Stimulated activated CD4-positive, alpha-beta T cell treated with anti-CD3 and anti-CD28 coated beads, Interleukin-4, amount 100 ng/mL, for 1 hour (primary cell): Measurements from ENCODE around the gene ZSWIM1.
"Not testable (repeated sequence)": the region's sequence is repeated elsewhere in the genome, so short reads cannot be mapped to it uniquely, and the experiment has no call there.

Experiments used
- DNase-seq: peaks from one replicate; pipeline ENCODE4 v3.0.0-alpha.2; 2020

The ZSWIM1 gene

DNA sequence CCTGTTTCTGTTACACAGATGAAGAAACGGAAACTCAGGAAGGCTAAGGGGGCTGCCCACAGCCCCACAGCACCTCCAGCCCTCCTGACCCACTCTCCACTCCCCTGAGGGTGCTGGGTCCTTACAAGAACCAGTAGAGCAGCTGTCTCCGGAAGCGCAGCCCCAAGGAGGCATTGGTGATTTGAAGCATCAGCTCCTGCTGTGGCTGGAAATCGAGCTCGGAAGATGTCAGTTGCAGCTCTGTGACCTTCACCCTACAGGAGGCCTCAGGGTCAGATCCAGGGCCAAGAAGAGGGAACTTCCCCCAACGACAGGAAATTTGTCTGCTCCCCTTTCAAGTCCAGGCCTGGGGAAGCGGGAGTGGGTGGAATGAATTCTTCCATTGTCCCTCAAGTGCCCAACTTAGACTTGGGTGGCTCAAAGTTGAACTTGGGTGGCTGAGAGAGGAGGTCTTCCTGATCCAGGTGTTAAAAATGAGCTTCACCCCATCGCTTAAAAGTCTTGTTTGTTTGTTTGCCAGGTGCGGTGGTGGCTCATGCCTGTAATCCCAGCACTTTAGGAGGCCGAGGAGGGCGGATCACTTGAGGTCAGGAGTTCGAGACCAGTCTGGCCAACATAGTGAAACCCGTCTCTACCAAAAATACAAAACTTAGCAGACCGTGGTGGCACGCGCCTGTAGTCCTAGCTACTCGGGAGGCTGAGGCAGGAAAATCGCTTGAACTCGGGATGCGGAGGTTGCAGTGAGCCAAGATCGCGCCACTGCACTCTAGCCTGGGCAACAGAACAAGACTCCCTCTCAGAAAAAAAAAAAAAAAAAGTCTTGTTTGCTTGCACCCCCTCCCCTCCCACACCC, 29.0 kb downstream of the ZSWIM1 start:
- no peak for DNase-seq

DNA sequence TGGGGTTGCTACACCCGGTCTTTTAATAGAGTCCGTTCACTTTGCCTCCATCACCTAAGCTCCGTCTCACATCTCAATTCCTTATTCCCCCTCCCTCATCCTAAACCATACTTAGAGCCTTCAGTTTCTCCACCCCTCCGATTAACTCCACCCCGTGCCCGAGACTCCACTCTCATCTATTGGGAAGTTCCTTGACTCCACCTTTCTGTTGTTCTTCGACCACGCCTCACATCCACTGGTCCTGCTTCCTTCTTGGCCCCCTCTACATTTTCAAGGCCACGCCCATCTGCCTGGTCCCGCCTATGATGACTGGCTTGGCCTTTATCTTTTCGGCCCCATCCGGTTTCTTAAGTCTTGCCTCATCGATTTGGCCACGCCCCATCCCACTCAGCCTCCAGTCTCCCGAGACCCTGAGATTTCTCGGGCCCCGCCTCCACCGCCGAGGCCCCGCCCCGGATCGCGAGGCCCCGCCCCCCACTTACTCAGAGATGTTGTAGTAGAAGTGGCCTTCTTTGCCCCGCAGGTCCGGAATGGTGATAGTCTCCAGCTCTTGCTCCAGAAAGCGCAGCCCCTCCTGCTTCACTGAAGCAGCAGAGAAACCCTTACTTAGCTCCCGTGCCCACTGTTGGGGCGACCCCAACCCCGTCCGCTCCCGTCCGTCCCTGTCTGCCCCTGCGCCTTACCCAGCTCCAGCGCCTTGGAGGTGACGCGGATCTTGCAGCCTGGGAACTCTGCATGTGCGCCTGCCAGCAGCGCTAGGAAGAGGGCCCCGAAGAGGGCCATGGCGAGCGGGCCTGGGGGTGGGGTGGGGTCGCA, 29.9 kb downstream of the ZSWIM1 start:
- peak; percentile 91 for DNase-seq

DNA sequence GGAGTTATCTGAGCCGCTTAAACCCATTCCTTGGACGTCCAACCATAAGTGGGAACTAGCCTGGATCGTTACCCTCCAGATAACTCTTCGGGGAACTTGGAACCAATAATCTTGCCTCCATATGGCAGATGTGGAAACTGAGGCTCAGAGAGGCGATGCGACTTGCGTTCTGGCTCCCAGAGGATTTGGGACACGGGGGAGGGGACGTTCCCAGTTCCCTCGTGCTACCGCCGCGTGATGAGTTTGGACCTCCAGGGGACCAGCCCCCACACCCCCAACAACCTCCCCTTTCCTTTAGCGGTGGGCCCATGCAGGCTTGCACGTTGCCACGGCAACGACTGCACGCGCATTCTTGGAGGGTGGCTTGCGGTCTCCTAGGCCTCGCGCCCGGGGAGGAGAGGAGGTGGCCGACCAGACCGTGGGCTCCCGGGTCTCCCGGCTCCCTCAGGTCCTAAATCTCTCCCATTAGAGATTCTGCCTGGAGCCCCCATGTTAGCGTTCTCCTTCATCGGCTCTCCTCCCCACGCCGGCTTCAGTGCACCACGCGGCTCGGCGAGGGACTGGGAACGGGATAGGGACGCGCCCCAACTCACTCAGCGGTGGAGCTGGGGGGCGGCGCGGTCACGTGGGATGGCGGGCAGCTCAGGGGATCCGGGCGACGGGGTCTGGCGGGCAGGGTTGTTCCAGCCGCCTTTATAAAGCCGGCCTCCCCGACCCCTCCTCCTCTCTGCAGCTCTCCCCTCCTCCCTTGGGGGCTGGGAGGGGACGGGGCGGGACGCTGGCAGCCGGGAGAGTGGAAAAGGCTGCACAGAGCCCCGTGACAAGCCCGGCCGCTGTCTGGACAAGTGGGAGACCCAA, 30.7 kb downstream of the ZSWIM1 start, which contains the start of gene PLTP:
Gene PLTP, minus strand, starts transcription at position 670 of the 858 bp plus-strand sequence. CDS start 703 bp downstream, outside the sequence.
- peak; percentile 25 for DNase-seq

DNA sequence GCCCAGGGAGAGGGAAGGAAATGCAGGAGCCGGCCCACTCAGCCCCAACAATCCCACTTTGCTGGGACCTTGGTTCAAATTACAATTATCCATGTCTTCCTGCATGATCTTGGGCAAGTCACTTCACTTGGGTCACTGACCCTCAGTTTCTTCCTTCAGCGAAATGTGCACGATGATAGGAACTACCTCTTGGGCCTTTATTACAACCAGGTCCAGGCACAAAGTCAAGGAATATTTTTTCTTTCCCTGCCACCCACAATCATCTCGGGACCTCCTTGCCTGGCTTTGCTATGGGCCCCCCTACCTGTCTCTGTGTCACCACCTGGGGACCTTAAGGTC, 31.3 kb downstream of the ZSWIM1 start:
- DNase-seq: no peak

DNA sequence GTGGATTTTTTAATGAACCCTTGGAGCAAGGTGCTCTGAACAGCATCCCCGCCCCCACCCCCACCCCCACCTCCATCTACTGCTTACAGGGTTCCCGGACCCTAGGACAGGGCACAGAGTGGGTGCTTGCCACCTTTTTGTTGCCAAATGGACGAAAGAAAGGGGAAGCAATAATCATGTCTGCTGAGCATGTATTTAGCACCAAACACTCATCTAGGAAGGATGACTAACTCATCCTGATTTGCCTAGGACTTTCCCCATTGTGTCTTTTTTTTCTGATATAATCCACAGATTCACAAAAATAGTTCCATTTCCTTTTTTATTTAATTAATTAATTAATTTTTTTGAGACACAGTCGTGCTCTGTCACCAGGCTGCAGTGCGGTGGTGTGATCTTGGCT, 32.1 kb downstream of the ZSWIM1 start:
- no peak for DNase-seq

DNA sequence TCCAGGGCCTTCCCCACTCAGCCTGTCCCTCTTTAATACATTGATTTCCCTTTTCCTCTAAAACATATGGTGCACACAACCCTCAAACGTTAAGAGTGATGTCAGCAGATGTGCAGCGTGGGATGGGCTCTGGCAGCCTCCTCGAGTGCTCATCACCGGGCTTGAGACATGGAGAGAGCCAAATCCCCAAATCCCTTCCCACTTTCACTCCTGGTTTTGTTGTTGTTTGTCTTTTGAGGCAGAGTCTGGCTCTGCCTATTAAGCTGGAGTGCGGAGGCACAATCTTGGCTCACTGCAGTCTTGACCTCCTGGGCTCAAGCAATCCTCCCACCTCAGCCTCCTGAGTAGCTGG, 36.7 kb downstream of the ZSWIM1 start:
- no peak for DNase-seq

DNA sequence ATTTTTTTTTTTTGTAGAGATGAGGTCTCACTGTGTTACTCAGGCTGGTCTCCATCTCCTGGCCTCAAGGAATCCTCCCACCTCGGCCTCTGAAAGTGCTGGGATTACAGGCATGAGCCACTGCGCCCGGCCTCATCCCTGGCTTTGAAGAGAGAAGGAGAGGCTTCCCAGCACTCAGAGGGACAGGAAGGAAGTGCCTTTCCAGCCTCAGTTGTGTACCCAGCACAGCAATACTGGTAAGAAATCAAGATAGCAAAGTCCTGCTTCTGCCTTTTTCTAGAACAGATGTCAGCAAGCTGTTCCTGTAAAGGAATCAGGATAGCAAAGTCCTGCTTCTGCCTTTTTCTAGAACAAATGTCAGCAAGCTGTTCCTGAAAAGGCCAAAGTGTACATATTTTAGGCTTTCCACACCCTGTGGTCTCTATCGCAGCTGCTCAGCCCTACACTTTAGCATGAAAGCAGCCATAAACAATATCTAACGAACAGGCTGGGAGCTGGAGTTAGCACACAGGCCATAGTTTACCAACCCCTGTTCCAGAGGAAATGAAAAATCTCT, 37.2 kb downstream of the ZSWIM1 start:
- DNase-seq: no peak

DNA sequence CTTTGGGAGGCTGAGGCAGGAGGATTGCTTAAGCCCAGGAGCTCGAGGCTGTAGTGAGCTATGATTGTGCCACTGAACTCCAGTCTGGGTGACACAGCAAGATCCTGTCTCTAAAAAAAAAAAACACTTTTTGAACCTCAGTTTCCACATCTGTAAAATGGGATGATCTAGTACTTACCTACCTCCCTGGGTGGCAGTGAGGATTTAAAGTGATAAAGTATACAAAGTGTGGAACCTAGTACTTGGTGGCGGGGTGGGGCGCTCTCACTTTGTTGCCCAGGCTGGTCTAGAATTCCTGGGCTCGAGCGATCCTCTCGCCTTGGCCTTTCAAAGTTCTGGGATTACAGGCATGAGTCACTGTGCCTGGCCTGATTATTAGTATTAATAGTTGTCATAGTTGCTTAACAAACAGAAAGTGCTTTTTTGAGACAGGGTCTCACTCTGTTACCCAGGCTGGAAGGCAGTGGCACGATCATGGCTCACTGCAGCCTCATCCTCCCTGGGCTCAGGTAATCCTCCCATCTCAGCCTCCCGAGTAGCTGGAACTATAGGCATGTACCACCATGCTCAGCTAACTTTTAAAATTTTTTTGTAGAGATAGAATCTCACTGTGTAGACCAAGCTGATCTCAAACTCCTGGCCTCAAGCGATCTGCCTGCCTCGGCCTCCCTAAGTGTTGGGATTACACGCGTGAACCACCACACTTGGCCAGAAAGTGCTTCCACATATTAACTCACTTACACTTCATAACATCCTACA, 37.9 kb downstream of the ZSWIM1 start:
- DNase-seq: no peak

DNA sequence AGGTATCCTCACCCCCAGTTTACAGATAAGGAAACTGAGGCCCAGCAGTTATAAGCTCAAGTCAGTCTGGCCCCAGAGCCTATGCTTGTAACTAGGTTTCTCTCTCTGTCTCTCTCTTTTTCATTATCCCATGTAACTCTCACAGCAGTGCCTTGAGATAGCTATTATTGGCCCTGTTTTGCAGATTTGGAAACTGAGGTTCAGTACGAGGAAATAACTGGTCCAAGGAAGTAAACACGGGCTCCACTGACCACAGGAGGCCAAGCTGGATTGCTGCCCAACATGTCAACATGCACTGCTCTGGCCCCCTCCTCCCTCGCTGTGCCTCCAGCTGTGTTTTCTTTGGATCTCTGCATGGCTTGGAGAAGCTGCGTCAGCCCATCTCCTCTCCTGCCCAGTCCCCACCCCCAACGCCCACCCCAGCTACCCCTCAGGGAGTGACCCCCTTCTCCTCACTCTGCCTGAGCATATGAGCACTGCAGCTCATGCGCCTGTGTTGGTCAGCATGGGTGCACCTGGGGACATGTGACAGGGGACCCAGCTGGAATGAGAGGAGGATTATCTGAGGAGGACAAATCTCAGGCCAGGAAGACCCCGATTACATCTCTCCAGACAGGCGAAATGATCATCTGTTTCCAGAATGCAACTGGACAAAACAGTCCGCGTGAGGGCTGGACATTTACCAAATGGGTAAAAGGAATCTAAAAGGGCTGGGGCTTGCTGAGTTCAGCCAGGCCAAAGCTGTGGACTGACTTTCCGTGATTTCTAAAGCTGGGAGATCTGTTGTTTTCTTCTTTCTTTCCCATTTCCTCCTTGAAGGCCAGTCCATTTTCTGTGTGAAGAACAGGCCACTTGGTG, 38.7 kb downstream of the ZSWIM1 start:
- no peak for DNase-seq

DNA sequence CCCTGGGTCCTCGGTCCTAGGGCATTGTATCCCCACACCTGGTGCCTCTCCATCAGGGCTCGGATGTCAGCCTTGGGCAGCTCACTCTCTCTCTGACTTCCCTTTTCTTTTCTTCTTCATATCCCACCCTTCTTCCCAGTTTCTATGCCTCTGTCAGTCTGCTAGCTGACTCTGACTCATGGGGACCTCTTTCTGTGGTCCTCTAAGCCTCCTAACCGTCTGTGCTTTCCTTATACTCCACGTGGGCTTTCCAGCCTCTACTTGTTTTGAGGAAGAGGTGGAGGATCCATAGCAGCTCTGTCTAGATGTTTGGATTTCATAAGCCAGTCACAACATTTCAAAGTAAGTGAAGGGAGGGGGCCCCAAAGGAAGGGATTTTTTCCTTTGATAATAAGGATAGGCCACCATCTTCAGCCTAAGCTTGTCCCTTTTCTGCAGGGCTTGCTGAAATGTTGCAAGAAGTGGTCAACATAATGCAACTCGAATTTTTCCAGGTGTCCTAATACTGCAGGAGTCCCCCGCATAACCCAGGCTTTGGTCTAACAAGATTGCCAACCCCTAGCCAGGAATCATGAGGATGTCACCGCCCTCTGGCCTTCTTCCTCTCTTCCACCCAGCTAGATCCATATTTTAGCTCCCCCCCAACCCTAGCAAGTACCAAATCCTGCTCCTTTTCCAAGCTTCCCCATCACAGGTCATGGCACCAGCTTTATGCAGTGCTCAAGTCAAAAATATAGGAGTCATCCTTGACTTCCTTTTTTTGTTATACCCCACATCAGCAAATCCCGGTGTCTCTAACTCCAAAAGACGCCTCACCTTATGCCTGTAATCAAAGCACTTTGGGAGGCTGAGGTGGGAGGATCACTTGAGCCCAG, 39.7 kb downstream of the ZSWIM1 start:
- DNase-seq: no peak

DNA sequence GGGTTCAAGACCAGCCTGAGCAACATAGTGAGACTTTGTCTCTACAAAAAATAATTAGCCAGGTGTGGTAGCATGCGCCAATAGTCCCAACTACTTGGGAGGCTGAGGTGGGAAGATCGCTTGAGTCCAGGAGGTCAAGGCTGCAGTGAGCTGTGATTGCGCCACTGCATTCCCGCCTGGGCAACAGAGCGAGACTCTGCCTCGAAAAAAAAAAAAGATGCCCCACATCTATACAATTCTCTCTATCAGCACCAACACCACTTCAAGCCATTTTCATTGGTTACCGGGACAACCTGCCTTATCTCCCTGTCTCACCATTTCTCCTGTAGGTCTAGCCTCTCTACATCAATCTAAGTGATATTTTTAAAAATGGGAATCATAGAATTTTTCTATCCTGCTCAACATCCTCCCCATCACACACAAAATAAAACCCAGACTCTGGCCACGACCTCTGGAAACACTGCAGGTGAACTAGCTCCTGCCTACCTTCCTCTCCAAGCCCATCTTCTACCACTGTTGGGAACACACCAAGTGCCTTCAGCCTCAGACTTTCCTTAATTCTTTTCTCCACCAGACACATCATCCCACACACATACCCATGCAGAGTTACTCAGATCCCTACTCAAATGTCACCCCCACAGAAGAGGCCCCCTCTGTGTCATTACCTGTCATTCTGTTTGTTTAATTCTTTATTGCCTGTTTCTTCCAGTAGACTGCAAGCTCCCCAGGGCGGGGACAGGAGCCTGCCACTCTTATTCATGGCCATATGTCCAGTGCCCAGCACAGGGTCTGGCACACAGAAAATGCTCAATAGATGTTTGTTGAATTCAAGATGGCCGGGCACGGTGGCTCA, 40.5 kb downstream of the ZSWIM1 start:
- no peak for DNase-seq

DNA sequence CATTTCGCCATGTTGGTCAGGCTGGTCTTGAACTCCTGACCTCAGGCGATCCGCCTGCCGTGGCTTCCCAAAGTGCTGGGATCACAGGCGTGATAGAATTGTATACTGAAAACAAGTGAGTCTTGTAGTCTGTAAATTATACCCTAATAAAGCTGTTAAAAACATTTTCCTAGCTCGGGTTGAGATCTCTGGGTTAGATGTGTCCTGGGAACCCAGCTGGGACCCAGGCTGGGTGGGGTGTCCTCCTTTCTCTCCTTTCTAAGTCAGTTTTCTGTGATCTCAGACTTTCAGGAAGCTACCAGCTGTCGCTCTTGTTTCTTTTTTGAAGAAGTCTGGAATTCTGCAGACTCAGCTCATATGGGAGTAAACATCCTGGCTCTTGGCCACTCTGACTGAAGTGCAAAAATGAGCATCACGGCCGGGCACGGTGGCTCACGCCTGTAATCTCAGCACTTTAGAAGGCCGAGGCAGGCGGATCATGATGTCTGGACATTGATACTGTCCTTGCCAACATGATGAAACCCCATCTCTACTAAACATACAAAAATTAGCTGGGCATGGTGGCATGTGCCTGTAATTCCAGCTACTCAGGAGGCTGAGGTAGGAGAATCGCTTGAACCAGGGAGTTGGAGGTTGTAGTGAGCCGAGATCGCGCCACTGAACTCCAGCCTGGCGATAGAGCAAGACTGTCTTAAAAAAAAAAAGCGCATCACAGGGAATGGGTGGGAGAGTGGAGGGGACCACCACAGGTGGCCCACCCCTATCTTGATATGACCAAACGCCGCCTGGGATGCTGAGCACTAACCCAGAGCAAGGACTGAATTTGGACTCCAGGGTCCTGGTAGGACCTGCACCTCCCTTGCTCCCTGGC, 43.6 kb downstream of the ZSWIM1 start:
- no peak for DNase-seq

DNA sequence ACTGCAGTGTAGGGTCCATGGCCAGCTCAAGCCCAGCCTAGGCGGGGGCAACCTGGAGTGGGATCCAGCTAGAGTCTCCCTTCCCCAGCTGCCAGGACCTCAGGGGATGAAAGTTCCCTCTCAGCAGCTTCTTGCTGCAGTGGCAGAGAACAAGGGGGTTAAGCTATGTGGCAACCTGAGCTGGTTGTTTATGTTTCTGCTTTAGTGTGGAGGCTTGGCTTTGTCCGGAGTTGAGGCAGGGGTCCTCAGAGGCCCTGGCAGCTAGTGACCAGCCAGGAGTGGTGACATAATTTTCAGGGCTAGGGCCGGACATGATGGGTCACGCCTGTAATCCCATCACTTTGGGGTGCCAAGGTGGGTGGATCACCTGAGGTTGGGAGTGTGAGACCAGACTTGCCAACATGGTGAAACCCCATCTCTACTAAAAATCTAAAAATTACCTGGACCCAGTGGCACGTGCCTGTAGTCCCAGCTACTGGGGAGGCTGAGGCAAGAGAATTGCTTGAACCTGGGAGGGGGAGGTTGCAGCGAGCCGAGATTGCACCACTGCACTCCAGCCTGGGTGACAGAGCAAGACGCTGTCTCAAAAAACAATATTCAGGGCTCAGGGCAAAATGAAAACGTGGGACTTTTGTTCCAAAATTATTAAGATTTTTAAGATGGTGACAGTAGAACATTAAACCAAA, 44.9 kb downstream of the ZSWIM1 start:
- no peak for DNase-seq

DNA sequence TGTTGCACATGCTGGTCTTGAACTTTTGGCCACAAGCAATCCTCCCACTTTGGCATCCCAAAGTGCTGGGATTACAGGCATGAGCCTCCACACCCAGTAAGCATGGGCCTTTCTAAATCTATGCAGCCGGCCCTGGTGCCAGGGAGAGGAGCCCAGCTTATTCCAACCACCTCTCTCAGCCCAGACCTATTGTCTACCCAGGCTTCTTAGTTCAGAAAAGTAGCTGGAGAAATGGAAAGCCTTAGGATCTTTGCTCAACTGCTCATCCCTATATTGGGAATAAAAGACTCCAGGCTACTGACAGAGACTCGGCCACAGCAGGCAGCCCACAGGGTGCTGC, 45.7 kb downstream of the ZSWIM1 start:
- DNase-seq: no peak

DNA sequence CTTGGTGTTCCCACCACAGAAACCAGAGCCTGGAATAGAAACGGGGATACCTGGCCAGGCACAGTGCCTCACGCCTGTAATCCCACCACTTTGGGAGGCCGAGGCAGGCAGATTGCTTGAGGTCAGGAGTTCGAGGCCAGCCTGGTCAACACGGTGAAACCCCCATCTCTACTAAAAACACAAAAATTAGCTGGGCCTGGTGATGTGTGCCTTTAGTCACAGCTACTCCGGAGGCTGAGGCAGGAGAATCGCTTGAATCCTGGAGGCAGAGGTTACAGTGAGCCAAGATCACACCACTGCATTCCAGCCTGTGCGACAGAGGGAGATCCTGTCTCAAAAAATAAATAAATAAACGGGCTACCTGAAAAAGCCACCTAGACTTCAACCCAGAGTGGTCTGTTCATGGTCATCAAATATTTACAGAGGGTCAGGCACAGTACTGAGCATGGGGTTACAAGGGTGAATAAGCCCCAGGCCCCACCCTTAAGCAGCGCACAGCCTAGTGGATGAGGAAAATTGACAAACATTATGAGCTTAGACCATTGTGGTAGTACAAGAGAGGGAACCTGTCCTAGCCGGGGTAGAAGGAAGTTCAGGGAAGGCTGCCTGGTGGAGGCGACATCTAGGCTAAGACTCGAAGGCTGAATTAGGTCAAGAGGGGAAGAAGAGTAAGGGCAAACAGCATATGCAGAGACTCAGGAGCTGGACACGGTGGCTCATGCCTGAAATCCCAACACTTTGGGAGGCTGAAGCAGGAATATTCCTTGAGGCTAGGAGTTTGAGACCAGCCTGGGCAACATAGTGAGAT, 46.2 kb downstream of the ZSWIM1 start:
- DNase-seq: no peak

DNA sequence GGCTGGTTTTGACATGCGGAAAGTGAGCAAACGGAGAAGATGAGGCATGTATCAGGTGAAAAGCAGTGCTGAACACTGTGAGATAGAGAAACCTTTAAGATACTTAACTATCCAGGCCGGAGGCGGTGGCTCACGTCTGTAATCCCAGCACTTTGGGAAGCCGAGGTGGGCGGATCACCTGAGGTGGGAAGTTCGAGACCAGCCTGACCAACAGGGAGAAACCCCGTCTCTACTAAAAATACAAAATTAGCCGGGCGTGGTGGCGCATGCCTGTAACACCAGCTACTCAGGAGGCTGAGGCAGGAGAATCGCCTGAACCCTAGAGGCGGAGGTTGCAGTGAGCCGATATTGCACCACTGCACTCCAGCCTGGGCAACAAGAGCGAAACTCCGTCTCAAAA, 50.7 kb downstream of the ZSWIM1 start:
- DNase-seq: not testable (repeated sequence)
